GM21367 (cell line): ENCODE data around the gene KRT222.

ENCODE experiments used
- ATAC-seq: cut with Tn5 transposase; IDR thresholded peaks from one replicate; pipeline ENCODE4 v1.9.1; 2021; ENCODE audit not compliant: unreplicated experiment

The KRT222 gene

GRCh38 chr17:40659911-40660310 is 5.1 kb downstream of the KRT222 start:
- no peak for ATAC-seq

- ATAC-seq: no peak
Observed at GRCh38 chr17:40658396-40658795, 6.6 kb downstream of the KRT222 start.

DNA sequence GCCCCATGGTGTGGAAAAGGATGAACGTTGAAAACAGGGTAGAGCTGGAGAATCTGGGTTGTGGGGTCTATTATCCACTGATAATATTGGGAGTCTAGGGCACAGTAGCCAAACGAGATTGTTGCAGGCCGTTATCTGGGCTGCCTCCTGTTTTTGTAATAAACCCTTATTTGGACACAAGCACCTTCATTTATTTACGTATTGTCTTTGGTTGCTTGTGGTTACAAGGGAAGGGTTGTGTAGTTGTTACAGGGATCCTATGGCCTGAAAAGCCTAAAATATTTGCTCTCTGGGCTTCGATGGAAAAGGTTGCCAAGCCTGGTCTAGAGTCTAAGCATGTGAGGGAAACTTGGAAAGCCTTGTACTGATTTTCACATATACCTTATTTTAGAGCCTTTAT is 13.0 kb downstream of the KRT222 start:
- ATAC-seq: no peak

DNA sequence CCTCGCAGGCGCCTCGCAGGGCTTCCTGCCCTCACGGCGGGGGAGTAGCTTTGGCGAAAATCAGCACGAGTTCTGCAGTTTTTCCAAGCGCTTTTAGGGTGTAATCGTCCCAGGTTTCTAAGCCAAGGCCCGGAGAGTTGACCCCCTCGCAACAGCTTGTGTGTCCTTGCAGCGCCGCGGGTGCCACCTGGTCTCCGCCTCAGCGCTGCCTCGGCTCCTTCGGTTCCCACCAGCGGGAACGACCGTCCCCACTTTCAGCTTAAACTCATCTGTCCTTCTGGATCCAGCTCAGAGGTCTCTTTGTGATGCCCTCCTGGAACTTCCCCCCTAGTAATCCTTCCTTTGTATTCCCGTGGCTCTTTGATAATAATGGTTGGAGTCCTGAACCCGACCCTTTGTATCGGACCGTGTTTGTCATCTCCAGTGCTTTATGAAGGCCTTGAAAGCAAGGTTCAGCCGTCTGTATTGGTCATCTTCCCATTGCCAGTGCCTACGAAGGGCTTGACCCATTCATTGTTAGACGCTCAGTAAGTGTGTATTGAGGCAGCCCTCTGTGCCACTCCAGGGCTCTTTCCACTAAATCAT is 16.5 kb downstream of the KRT222 start:
- ATAC-seq: no peak

- ATAC-seq: no peak
Observed at GRCh38 chr17:40647624-40648383, 17.2 kb downstream of the KRT222 start, which contains the start of gene SMARCE1. SMARCE1 (minus strand) TSS chr17:40647818; CDS start chr17:40645802, 2,016 bp downstream.

- ATAC-seq: no peak
Observed at GRCh38 chr17:40646791-40647623, 18.0 kb downstream of the KRT222 start.

DNA sequence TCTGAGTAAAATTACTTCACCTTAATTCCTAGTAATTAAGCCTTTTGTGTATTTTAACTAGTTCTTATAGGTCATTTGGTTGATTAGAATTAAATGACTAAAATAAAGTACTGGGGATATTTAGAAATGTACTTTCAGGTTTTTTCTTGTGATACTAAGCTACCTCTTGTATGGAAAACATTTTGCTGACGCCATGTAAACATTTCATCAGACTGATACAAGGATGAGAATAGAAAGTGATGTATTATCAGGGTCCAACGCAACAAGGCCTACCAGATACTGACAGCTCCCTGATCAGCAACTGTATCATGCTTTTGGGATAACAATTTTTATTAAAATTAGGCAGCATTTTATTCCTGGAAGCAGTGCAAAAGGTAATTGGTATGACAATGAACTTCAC is 19.0 kb downstream of the KRT222 start:
- no peak for ATAC-seq

DNA sequence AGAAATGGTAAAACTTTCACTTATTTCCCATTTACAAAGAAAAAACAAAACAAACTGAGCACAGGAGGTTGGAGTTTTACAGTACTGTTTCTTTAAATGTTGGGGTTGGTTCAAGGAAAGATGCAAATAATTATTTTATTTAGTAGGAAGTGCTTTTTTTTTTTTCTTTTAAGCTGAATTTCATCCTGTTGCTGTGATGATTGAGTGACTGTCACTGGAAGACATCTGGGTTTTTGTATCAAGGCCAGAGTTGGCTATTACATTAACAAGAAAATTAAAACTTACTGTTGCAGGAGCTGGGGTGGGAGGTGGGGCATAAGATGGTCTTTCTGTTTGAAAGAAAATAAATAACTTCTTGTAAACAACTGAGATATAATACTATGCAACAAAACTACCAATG is 19.7 kb downstream of the KRT222 start:
- no peak for ATAC-seq

GRCh38 chr17:40637931-40638330 is 27.0 kb downstream of the KRT222 start:
- no peak for ATAC-seq

- ATAC-seq: no peak
Observed at GRCh38 chr17:40633871-40634270, 31.1 kb downstream of the KRT222 start.

DNA sequence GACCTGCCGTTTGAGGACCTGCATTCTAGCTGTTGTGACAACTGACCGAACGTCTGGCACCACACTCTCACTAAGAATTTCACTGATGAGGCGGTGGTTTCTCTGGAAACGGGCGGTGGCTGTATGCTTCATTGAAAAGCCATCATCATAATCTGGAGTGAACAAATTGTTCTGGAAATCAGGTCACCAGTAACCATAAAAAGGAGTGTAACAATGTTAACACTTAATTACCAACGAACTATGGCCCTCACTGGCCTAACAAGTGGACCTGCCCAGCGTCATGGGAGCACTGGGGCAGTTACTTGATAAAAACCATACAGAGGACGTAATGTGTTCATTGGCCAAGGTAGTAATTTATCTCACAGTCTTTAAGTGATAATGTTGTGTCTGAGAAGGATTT is 32.8 kb downstream of the KRT222 start:
- no peak for ATAC-seq

GRCh38 chr17:40629842-40630241 is 35.1 kb downstream of the KRT222 start:
- ATAC-seq: no peak

DNA sequence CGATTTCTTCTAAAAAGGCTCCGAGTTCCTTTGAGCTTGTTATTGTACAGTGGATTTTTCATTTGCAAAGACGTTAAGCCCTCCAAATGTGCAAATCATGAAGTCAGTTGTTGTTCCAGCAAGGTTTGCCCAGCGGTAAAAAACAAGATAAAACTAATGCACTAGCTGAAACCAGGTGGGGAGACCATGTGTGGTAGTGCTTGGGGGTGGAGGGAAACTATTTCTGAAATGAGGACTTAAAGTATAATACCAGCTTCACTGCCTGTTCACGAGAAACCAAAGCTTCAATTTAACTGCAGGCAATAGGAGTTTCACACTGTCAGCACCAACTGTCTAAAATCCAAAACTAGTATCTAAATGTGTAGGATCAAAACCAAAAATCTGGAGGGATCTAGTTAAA is 39.7 kb downstream of the KRT222 start:
- ATAC-seq: no peak

- no peak for ATAC-seq
Observed at GRCh38 chr17:40623419-40624210, 41.4 kb downstream of the KRT222 start.

DNA sequence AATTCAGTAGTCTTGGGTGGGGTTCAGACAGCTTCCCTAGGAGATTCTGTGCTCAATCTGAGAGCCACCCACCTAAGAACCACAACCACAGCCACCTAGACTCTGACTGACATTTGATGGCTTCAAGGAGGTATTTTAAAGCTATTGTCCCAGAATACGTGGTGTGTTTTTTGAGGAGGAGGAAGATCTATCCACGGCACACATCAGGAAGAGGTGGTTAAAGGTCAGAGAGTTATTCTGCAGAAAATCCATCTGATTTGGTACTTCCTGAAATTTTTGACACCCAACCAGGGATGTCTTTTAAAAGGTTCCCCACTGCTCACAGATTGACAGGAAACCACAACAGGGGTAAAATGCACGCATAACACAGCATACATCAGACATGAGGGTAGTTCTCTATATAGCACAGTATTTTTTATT is 42.5 kb downstream of the KRT222 start:
- no peak for ATAC-seq

GRCh38 chr17:40621578-40621977 is 43.4 kb downstream of the KRT222 start:
- no peak for ATAC-seq

GRCh38 chr17:40621019-40621418 is 44.0 kb downstream of the KRT222 start:
- ATAC-seq: no peak

DNA sequence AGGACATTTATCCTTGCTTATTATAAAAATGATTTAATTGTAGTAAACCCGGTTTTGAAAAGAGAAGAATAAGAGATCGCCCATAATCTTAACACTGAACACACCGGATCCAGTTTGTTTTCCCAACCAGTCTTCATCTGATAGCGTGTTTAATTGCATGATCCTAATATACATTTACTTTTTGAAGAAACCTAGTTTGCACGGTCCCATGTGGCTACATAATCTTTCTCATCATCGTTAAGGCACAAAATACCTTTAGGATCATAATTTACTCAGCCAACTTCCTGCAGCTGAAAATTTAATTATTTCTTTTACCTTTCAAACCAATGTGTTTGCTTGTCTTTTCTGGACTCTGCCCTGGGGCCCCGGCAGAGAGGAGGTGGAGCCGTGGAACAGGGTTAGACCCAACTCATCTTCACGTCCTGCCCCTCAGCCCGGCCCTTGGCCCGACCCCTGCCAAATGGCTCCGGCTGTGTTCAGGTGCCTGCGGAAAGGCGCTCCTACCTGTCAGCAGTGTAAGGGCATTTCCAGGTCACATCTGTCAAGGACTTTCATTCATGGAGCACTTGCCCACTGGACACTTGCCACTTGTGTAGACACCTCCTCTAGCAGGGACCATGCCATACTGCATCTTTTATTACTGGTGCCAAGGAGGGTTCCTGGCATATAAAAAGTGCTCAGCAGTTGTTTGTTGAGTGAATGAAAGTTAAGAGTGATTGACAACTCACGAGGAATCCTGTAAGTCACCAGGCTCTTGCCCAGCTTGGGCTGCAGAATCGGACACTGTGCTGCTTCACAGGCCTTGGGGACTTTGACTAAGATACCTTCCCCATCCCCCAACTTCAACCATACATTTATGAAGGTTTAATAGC is 46.0 kb downstream of the KRT222 start:
- ATAC-seq: no peak

- no peak for ATAC-seq
Observed at GRCh38 chr17:40617678-40618240, 47.2 kb downstream of the KRT222 start.

DNA sequence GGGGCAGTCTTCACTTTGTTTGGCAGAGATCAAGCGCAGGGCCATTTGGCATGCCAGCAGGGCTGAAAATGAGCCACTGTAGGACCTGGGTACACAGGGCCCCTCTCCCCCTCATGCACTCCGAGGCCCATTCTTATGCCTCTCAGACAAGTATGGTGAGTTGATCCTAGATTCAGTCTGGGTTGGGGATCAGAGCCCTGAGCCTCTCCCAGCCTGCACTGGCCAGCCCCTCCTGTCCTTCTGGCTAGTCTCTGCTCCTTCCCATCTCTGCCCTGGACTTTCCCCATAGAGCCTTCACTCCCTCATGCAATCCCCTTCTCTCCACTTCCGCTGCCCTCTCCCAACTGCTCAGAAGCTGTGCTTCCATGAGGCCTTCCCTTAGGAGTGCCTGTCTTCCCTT is 48.4 kb downstream of the KRT222 start:
- no peak for ATAC-seq
